Epidermal melanocyte (primary cell): ENCODE measurements around the gene OSBPL6.
"Not testable (repeated sequence)": the region's sequence is repeated elsewhere in the genome, so short reads cannot be mapped to it uniquely, and the experiment has no call there.

Experiments used
- DNase-seq: peaks from one replicate; pipeline ENCODE4 v3.0.0; 2011; ENCODE audit warnings: low spot score; ENCODE audit not compliant: insufficient read length

Gene OSBPL6

DNA sequence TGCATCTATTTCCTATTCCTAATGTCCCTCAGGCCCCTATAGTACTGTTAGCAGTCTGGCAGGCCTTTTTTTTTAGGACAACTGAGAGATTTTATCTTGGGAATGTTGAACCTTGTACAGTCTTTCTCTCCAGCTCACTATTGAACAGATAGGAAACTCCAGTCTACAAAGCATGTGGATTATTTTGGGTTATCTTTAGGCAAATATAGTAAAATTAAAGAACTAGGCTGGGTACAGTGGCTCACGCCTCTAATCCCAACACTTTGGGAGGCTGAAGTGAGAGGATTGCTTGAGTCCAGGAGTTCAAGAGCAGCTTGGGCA, 102.7 kb downstream of the OSBPL6 start:
- DNase-seq = no peak

DNA sequence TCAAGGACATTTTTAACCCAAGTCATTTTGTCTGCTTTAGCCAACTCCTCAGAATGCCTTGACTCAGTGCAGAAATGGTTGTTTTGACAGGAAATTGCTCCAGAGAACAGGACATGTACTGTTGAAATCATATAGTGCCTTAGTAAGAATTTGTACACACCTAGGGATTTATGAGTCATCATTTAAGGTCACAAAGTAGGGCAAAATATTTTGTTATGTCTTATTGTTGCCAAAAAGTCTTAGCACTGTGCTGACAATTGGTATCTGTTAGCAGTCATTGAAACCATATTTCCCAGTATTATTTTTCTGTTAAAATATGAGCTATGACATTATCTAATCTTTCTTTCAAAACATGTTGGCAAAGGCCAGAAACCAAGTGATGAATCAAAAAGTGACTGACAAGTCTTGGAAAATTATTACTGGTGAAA, 104.5 kb downstream of the OSBPL6 start:
- DNase-seq = no peak

DNA sequence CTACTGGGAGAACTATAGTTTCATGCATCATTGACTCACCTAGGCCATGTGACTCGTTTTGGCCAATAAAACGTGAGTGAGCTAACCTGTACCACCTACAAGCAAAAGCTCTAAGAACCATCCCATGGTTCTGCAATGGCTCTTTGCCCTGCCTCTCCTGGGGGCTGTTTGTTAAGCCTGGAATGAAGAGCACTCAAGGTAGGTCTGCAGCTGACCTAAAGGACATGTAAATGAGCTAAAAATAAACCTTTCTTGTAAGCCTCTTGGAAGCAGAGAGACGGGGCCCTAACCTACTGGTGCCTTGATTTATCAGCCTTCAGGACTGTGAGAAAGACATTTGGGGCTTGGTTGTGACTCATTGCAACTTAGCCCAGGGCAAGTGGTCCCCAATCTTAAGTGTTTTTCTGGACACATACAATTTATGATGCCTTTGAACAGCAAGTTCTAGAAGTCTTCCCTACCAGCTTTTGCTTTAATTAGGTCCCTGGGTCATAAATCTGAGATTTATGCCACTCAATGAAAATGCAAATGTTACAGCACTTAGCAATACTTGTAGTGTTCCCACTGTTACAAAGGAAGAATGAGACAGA, 107.4 kb downstream of the OSBPL6 start:
- DNase-seq = no peak

DNA sequence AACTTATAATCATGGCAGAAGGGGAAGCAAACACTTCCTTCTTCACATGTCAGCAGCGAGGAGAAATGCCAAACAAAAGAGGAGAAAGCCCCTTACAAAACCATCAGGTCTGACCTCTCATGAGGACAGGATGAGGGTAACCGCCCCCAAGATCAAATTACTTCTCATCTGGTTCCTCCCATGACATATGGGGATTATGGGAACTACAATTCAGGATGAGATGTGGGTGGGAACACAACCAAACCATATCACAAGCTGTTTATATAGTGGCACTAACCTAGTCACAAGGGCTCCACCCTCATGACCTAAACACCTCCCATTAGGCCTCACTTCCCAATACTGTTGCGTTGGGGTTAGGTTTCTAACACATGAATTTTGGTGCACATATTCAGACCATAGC, 110.0 kb downstream of the OSBPL6 start:
- no peak for DNase-seq

DNA sequence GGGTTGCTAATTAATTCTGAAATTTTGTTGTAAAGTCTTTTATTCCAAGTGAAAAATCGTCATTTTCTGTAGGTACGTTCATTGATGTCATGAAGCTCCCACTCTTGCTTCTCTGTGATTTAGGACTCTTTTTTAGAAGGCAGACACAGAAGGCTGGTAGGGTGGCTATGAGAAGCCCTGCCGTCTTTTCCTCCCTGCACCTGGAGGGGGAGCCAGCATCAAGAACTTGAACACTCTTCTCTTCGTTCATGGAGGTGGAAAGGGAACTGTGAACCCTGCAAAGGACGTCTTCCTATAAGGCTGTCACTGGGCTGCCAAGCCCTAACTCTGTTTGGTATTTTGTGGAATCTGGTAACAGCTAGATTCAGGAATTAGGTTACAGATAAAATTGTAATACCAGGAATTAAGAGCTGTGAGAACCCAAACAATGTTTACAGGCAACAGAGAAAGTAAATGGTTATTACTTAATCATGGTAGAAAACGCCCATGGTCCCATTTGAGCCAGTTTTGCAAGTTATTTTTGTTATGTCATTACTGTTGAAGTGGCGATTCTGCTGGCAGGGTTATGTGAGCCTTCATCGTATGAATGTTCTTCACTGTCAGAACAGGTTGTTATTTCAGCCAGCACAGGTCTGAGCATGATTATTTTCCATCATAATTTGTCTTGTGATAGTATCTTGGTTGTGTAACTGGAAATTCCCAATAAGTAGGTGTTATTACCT, 112.2 kb downstream of the OSBPL6 start:
- no peak for DNase-seq

DNA sequence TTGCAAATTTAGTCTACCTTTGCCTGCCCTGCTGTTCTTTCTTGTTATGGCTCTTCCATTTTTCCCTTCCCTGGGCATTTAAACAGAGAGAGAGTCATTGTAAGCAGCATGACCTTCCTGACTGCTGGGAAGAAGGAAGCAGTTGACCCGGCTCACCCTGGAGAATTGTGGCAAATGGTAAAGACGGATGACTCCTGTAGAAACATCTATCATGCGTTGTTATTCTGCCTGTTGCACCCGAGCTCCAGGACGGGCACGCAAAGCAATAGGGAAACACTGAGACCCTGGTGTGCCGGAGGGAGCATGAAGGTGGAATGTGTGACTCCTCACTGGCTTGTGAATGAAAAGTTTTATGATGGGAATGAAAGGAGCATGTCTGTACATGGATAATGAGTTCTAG, 113.3 kb downstream of the OSBPL6 start:
- no peak for DNase-seq

DNA sequence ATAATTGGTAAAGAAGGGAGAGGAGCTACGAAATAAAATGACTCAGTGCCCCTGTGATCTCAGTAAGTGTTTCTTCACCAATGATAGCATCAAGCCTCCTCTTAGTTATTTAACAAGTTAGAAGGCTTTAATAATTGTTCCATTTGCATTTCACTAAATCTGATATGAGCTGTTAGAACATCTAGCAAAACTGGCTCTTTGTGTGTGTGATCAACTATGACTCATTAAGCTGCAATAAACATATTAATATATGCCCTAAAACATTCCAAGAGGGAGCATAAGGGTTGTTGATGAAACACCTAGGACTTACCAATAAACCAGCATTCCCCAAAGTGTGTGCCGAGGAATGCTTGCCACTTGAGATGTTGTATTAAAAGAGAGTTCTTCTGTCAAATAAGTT, 115.2 kb downstream of the OSBPL6 start:
- DNase-seq = no peak

DNA sequence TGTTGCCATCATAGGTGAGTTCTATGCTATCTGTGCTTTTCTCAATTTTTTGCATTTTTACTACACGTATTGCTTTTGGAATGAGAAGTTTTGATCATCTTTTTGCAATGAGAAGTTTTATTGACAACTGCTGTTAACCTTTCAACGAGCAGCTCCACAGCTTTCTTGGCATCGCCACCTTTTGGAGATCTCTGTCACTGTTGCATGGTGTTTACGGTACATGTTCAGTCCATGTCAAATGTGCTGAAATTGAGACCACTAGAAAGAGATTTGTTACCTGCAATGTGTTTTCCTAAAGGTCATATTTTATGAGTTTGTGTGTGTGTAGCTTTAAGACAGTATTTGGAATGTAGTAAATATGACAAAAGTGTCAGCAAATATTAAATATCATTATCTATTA, 120.8 kb downstream of the OSBPL6 start:
- no peak for DNase-seq

DNA sequence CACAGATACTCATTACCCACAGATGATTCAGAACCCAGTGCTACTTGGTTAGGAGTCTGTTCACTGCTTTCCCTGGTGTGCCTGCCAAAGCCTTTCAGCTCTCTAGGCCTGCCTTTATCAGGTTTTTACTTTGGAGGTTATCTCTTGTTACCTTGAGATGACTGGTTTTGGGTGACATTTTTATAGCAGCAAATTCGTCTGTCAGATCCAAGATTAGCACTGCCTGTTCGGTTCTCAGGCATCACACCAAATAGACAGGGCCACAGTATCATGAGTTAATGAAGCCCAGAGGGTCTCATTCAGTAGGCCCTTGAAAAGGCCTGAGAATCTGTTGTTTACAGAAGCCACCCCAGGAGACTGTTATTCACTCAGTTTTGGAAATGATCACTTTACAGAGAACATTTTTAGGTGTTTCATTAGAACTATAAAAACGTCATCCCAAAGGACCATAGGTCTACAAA, 121.2 kb downstream of the OSBPL6 start:
- no peak for DNase-seq

DNA sequence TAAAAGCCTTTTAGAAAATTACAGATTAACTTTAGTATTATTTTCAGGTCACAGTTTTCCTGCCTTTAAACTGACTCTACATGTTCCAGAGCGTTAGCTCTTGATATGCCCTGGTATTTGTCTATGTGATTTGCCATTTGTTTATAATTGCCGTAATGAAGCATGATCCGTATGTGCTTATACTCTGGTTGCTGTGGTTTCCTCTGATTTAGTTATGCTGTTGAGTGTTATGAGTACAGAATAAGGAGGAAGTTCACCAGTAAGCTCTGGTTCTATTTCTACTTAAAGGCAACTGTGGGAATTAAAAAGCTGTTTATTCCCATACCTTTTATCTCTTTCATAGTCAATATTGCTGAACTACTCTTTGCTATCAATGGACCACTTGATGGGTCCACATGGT, 123.5 kb downstream of the OSBPL6 start:
- no peak for DNase-seq

DNA sequence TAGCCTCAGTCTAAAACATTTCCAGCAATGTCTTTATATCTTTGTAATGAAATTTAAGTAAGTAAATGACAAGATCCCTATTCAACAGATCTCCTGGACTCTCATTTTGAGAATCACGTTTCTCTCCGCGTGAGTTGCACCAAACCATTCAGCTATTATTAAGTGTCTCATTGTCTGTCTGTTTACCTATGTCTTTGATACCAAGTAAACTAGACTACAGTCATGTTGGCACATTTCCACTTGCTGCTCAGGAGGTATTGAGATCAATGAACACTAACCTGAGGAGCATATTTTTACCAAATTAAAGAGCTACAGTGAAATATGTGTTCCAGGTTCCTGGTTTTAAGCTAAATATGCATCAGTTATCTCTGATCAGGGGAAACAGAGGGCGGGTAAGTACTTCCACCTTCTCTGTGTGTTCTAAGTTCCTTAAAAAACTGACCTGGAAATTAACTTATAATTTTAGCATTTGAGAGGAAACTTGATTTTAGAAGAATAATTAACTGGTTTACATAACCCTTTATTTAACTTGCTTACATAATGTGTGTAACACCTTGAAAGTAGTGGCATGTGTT, 125.8 kb downstream of the OSBPL6 start:
- no peak for DNase-seq

DNA sequence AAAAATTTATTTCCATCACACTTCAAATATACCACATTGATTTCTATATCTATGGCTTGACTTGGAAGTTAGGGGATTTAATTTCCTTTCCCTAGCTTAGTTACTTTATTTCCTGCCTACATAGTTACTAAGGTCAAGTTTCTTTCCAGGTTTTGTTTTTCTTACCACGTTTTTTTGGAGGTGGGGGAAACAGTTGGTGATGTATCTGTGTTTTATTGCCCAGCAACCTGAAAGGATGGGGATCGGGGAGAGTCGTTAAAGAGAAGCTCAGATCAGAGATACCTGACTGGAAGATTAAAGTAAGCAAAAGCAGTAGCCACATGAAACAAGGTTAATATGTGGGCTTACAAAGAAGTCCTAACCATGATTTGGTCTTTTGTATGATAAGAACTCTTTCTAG, 127.8 kb downstream of the OSBPL6 start:
- DNase-seq = no peak

DNA sequence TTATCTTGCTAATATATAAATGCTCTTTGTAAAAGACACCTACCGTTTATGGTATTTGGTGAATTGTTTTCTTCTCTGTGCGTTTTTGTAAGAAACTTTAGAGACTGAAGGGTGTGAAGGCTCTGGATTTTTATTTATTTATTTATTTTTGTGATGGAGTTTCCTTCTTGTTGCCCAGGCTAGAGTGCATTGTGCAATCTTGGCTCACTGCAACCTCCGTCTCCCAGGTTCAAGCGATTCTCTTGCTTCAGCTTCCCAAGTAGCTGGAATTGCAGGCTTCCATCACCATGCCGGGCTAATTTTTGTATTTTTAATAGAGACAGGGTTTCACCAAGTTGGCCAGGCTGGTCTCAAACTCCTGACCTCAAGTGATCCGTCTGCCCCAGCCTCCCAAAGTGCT, 129.0 kb downstream of the OSBPL6 start:
- DNase-seq = not testable (repeated sequence)

DNA sequence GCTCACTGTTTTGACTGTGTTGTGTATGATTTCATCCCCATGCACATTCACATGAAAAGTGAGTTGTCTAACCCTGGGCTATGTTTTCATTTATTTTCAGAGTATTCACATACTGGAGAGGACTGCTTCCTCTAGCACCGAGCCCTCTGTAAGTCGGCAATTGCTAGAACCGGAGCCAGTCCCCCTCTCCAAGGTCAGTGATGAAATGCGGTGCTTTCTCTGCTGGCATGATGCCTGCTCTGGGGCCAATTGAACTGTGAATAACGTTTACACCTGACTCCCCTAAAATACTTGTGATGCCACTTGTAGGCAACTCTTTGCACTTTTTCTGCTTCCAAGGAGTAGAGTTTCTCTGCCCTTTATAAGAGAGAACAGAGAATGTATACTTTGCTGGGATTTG, 129.8 kb downstream of the OSBPL6 start:
- DNase-seq = no peak

DNA sequence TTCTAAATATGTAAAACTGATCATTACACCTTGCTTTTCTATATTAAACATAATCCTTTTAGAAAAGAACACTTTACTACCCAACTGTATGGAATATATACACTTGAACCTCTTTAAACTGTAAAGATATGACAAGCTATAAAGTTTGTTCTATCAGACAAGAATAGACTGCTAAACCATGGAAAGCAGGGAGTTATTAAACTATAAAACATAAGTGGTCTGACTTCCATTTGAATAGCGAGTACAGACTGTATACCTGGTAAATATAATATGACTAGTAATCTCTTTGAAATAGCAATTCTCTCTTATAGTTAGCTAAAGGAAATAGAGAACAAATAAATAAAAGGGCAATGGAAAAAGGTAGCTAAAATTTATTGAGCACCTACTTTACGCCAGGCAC, 131.0 kb downstream of the OSBPL6 start:
- DNase-seq = no peak

DNA sequence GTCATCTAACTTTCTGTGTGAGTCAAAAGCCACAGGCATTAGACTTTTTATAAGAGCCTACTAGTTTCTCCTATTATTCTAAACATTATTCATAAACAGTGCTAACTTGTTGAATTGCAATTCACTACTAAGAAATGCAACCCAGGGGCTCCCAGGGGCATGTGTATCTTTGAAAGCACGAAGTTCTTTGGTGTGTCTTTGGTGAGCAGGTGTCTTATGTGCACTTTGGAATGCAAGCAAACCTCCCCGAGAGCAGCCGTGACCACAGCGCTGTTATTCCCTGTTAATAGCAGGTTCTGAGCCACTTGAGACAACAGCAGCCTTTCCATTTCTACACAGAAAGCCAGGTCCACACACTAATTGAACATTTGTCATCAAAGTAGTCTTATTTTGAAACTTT, 133.2 kb downstream of the OSBPL6 start:
- no peak for DNase-seq

DNA sequence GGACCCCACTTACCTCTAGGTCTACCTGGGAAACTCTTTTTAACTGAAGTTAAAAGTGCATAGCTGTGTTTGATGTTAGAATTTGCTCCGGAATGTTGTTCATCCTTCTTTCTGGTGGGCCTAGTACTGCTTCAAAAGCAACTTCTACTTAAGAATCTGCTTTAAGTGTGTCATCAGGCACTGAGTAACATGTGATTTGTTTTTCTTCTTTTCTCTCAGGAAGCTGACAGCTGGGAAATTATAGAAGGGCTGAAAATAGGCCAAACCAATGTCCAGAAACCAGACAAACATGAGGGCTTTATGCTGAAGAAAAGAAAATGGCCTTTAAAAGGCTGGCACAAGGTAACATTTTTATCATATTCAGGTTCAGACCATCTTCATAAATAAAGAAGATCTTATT, 133.7 kb downstream of the OSBPL6 start:
- no peak for DNase-seq

DNA sequence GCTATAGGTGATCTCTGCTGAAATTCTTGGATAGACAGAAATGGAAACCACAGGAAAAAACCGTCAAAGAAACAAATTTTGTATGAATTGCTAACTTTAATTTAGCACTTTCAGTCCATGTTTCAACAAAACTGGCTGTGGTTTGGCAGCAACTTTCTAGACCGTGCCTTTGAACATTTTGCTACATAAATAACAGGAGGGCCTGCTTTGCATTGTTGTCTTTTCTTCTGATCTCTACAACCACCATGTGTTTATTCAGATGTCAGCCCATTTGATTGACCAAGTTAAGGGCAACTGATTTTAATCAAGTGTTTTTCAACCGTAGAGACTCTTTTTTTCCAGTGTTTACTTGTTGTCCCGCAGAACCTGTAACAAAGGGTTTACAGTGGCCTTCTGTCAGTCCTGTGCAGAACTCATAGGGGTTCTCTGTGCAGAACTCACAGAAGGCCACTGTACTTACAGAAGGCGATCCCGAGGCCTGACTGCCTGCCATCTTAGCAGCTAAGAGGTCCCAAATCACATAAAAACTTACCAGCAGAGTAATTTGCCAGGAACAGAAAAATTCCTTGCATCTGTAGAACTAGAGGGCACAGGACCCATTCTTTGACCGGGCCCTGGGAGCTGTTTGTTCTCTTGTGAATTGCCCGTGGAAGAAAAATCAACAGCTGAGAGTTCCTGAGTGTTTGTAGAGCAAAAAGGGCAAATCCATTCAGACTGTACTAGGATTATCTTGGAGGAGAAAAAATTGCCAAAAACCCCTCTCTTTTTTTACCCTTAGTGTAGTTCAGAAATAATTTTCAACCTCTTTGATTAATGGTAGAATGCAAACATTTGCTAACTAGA, 136.1 kb downstream of the OSBPL6 start:
- DNase-seq = no peak

DNA sequence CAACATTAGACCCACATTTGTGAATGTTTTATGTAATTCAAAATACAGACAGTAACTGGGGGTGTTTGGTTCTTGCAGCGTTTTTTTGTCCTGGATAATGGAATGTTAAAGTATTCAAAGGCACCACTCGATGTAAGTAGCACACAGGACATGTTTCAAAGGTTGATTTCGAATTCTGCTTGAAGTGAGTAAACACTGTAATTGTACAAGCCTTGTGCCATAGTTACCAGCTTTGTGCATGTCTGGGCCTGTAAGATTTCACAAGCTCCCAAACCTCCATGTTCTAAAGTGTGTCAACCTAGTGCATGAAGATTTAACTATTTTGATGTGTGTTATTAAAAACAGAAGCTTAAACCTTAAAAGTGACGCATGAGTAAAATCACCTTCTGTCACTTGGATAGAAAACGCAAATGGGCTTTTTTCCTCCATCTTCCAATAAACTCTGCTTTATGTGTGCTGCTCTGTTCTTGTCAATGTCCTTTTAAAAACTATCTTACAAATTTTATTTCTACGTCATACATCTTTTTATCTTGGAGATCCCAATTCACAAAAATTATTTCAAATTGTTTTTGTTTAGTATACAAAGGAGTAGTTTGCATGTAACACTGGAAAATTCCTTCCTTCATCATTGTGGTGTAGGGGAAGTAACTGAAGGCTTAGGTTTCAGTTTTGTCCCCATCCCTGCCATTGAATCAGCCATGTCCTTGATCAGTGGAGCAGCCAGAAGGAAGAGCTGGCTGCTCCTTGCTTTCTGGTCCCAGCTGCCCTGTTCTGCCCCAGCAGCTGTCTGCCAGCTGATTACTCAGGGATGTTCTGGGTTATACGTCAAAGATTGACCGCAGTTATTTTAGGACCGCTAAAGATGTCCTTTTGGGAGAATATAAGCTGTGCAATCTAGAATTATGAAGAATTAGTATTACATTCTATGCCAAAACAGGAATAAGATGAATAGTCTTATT, 137.4 kb downstream of the OSBPL6 start:
- no peak for DNase-seq

DNA sequence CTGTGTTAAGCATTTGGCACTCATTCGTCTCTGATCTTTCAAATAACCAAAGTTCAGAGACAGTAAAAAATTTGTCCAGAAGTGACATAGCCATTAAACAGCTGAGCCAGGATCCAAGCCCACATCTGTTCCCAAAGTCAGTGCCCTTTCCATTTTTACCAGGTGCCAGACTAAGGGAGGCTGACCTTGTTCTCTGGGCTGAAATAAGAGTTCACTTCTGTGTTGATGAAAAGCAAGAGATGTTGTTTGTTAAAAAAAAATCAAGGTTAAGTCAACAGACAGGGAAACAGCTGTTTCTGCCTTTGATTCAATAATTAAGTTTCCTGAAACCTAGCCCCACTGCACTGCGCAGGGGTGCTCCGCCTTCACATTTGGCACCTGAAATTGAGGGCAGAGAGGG, 139.5 kb downstream of the OSBPL6 start:
- no peak for DNase-seq

DNA sequence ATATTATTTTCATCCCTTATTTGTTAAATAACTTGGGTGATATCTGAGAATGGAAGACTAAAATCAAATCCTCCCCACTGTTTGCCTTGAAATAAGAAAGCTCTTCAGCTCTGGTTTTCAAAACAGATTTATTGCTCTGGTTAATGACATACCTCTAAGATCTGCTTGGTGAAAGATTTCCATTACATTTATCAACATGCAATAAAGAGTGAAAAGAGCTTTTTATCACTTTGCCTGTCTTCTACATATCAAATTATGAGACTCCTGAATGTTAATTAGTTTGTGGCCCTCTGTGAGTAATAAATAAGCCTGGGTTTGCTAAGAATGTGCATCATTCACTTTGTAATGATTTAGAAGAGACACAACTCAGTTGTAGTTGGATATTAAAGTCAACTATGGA, 140.9 kb downstream of the OSBPL6 start:
- DNase-seq = no peak
